Activated CD8-positive, alpha-beta memory T cell treated with anti-CD3 and anti-CD28 coated beads for 36 hours (primary cell): ENCODE measurements around the gene PDX1. TPM values are rescaled to one million over a fixed set of nuclear protein-coding genes. Genes with fewer than 3 reads are reported as not detected.
"Not testable (repeated sequence)": the region's sequence is repeated elsewhere in the genome, so short reads cannot be mapped to it uniquely, and the experiment has no call there.

Source experiments
- CTCF ChIA-PET: fragments of 350-600 bp; sonication (Branson Sonifier 250); formaldehyde crosslinking; loops from one replicate; lab custom pipeline; 2021; ENCODE audit warnings: antibody characterized with exemption; lab: Charles Lee
- POLR2A ChIA-PET: fragments of 350-600 bp; sonication (Branson Sonifier 250); formaldehyde crosslinking; loops from one replicate; lab custom pipeline; 2021; ENCODE audit warnings: antibody characterized with exemption; lab: Charles Lee
- total RNA-seq, 2 experiments: library from RNA; stranded (reverse); gene quantifications; one replicate each; pipeline ENCODE4 v1.2.3, GENCODE V29; 2021

Gene PDX1
- total RNA-seq, 2 experiments from 2014 or later = not detected

DNA sequence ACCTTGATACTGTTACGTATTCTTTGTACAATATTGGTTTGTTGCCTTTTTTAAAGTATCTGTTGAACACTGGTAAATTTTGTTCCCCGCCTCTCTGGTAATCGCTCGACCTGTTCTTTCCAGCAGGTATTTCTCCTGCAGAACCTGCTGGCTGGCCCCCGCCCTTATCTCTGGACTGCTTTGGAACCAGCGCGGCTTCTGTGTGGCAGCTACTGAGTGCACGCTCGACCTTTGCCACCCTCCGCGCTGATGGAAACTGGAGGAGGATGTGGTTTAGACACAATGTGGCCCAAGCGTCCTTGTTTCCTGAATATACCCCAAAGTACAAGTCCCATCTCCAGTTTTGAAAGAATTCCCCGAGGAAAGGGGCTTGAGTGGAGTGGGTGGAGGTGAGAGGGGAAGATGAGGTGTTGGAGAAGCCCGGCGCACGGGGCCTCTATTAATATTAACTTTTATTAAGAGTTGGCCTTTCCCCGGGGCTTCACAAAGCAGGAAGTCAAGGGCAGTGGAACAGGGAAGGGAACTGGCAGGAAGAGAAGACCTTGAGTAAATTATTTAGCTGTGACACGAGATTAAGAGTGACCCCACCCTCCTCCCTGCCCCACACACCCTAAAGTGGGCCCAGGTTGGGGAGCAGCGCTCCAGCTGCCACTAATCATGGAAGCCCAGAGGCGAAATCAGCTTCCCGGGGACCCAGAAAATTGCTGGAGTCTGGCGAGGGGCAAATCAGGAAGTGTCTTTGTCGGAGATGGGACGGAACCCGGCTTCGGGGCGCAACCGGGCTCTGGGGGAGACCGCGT is 33.3 kb downstream of the PDX1 start:
- ChIA-PET POLR2A (no interaction called here), CTCF (interaction anchor here (0.6 to 2.9 kb wide), 16 partner anchors 12 to 236 kb away, joined by 3 to 15 read pairs (median 4); partner anchors contain the start of gene PDX1)

DNA sequence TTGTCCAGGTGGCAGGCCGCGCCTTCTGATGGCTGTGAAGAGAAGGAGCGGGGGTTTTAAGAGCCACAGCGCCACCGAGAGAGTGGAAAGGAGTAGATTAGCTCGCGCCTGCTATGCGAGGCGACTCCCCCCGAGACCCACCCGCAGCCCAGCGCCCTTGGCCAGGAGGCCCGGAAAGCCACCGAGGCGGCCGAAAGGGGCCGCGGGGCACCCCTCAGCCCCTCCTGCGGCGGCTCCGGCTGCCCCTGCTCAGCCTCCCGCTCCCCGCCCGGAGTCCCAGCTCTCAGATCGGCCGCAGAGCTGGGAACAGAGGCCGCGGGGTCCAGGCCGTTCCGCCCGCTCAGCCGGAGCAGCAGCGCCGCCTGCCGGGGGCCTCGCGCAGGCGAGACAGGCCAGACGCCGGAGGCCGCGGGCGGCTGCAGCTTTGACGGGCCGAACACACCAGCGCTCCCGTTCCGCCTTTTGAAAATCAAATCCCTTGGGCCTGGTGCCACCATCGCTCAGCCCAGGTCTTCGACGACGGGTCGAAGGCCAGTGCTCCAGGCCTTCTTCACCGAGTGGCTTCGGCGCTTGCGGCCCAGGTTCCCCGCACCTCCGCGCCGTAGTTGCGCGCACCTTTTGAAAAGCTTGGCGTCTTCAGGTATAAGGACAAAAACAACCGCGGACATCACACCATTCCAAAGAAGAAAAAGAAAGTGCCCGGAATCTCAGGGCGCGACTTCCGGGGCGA is 34.0 kb downstream of the PDX1 start:
- CTCF ChIA-PET = interaction anchor here (0.6 to 2.9 kb wide), 20 partner anchors 12 to 711 kb away, joined by 3 to 15 read pairs (median 4); partner anchors contain the start of gene PDX1
- POLR2A ChIA-PET = no interaction called here

DNA sequence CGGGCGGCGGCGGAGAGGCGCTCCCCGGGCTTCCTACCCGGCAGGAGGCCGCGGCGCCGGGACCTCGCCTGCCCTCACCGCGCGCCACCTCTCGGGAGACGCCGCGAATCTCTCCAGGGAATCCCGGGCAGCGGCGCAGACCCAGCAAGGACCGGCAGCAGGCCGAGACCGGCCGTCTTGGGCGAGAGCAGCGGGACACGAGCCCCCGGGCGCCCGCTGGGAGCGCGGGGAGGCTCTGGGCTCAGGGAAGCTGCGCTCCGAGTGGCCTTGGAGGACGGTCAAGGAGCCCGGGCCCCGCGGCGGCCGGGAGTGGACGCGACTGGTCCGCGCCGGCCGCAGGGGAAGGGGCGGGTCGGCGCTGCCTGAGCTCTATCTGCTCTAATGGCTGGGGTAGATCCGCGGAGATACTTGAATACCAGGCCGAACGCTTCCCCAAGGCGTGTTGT is 34.6 kb downstream of the PDX1 start:
- ChIA-PET POLR2A (no interaction called here), CTCF (interaction anchor here (0.7 to 2.9 kb wide), 17 partner anchors 13 to 712 kb away, joined by 3 to 15 read pairs (median 4); partner anchors contain the start of gene PDX1)

DNA sequence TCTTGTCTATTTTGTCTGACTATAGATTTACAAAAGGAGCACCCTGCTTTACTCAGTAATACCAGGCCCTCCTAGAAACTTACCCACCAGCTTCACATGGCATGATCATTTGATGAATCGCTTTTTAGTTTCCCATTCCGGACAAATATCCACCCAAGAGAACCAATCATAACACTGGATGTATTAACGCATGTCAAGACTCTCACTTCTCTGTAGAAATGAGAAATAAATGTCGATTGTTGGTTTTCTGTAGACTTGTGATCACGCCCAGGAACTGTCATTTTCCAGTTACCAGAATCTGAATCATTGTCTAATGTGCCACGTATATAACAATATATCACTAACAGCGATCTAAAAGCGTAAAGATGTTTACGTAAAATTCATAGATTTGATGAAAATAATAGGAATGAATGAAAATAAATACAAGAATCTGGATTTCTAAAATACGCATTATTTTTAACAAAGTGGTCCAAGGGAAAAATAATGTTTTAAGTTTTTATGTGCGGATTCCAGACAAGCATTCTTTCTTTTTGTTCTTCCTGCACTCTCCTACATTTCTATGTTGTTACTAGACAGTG is 35.3 kb downstream of the PDX1 start:
- POLR2A ChIA-PET = no interaction called here

DNA sequence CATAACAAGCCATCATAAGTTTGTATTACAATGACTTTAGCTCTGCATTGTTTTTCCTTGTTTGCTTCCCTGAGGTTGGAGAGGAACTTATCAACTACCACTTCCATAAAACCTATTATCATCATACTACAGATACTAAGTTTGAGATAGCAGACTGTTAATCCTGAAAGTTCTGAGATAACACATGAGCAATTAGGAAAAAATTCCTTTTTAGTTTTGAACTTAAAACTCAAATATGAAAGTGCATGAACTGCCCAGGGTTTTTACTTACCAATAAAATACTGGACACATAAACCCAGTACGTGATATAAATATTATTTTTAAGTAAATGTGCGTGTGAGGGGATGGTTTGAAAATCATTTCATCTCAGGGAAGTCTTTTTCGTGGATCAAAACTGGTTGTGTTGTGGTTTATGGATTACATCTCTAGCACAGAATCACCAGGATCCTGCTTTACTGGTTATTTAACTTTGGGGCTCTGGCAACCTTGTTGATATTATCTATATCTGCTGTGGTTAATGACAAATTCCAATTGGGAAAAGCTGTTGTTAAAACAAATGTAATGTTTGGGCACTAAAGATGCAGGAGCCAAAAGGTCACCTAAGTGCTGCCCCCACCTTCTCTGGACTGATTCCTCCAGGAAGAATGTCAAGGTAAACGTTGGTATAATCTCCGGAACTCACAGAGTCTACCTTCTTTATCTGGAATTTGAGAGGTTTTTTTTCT is 36.9 kb downstream of the PDX1 start:
- ChIA-PET CTCF (interaction anchor here (0.7 to 1.0 kb wide), 2 partner anchors 19 to 27 kb away, joined by 3 read pairs; no protein-coding TSS in a partner anchor), POLR2A (no interaction called here)

More for the DNA sequence above, 35.3 kb downstream of the PDX1 start:
- CTCF ChIA-PET = interaction anchor here (1.0 to 2.9 kb wide), 6 partner anchors 15 to 129 kb away, joined by 3 to 15 read pairs (median 4); no protein-coding TSS in a partner anchor

DNA sequence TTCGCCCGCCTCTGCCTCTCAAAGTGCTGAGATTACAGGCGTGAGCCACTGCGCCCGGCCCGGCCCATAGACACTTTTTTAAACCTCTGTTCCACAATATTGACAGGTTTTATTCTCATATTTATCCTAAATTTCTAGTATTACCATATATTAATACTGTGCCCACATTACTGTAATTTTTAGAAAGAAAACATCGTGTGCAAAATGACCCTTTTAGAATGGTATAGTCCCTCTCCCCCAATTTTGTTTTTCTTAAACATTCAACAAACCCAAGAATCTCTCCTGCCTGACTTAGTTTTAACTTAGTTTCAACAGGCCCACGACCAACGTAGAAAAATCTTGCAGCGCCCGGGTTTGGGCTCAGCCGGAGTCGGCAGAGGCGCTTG is 40.2 kb downstream of the PDX1 start:
- POLR2A ChIA-PET = no interaction called here
- CTCF ChIA-PET = interaction anchor here (2.5 kb wide), 1 partner anchor 130 kb away, joined by 6 read pairs; no protein-coding TSS in a partner anchor

DNA sequence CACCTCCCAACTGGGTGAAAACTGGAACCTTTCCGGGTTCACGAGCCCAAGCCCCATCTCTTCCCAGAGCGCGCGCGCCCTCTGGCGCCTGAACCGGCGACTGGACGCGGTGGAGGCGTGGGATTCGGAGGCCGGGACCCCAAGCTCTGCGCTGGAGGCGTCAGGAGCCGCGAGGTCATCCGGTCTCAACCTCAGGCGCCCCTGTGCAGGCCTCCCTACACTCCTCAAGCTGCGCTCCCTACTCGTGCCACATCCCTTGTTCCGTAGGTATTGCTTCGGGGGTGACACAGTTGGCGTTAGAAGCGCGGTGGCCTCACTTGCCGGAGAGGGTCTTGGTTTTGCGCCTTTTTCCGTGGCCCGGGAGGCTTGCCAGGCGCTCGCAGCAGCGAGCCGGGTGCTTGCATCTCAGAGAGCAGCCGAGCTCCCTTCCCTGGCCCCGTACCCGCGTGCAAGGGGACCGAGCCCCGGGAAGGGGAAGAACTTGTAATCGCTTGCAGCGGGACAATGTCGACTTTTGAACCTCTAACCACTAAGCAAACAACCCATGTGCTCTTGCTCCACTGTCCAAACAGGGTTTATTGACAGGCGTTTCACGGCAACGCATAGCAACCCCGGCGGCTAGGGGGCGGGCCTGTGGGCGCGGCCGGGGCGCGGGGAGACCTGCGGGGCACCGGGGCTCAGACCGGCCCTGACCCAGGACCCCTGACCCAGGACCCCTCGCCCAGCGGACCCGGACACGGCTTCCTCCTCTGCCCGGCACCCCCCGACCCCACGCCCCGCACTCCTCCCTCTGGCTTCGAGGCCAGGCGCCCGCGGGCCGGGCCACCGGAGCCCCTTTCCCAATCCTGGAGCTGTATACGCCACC is 40.8 kb downstream of the PDX1 start:
- ChIA-PET CTCF (interaction anchor here (2.5 kb wide), 1 partner anchor 130 kb away, joined by 6 read pairs; no protein-coding TSS in a partner anchor), POLR2A (no interaction called here)

DNA sequence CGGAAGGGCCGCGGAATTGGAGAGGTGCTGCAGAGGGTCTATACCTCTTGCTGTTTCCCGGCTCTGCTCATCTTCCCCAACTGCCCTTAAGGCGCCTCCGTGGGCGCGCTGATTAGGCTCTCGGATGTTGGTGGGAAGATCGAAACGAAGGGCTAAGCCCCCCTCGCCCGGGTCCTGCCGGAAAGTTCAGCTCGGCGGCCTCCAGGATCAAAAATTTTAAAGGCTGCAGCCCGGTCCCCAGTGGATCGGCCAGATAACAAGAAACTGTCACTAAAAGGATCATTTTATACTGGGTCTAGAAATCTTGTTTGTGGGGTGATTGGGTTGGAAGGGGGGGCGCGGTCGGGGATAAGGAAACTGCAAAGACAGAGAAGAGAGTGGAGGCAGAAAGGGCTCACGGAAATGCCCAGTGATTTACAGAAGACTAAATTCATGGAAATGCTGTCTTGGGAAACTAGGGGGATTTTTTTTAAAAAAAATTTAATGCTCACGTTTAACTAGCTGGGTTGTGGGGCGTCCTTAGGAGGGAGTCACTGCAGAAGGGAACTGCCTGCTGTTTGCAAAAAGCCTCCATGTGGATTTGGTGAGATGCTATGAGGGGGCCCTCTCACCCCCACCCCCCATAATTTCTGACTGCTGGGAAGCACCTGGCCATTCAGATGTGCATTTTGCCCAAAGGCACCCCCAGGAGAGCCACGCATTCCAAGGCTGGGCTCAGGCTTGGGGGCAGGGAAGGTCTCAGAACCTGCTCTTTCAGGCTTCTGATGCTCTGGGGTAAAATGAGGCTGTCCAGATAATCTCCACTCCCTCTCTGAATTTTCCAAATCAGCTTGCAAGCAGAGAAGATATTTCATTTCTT is 41.7 kb downstream of the PDX1 start:
- ChIA-PET CTCF (interaction anchor here (1.0 to 2.5 kb wide), 2 partner anchors 23 to 131 kb away, joined by 3 to 6 read pairs; no protein-coding TSS in a partner anchor), POLR2A (no interaction called here)

DNA sequence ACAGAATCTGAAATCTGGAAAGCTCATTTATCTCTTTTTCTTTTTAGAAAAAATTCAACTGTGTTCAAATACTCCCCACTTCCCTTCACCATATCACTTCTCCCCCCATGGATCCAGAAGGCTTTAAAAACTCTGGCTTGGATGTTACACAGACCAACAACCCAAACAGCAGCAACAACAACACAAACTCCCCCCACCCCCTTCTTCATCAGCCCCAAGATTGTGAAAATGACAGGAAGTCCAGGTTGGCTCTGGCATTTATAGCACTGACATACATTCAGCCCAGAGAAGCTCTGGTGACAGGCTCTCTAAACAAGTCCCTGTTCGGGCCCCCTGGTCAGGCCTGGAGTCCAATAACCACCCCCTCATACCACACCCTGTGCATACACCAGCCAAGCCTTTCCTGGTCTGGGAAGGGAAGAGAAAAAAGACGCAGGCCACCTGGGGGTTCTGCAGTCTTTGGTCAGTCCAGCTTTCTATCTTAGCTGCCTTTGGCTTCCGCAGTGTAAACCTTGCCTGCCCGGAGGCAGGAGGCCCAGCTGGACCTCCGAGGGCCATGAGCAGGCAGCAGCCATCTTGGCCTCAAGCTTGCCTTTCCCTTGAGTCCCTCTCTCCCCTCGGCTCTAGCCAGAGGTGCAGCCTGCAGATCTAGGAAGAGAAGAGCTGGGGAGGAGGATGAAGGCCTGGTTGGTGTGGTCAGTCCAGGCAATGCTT is 42.5 kb downstream of the PDX1 start:
- ChIA-PET POLR2A (no interaction called here), CTCF (interaction anchor here (1.0 to 2.5 kb wide), 2 partner anchors 22 to 132 kb away, joined by 3 to 6 read pairs; no protein-coding TSS in a partner anchor)

DNA sequence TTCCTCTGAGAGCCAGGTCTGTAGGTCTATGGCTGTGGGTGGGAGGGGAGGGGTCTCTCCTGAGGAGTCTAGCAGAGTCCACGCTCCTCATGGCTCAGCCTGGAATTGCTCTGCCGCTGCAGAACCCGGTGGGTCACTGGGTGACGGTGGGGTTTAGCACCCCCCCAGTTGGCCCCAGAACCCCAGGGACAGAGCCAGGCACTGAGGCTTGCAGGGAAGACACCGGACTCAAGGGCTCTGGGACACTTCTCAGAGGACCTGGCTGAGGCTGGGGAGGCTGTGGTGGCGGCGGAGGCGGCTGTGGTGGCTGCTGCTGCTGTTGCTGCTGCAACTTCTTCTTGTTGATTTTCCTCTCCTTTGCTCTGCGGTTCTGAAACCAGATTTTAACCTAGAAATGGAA is 43.2 kb downstream of the PDX1 start:
- CTCF ChIA-PET = no interaction called here
- POLR2A ChIA-PET = no interaction called here

DNA sequence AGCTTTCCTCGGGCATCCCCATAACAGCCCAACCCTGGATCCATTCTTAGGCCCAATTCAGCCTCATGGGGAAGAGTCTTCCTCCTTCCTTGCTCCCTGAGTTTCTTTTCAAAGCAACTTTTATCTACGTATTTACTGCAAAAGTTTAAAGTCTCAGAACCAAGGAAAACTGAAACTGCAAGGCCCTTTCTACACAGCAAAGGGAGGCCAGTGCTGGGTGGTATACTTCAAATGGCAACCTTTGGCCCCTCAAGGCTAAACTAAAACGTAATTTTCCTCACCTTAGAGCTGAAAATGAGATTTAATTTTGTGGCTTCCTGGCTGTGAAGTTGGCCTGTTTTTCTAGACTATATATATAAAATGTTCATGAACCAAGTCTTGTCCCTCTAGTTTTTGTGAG is 43.7 kb downstream of the PDX1 start:
- CTCF ChIA-PET = no interaction called here
- POLR2A ChIA-PET = no interaction called here

DNA sequence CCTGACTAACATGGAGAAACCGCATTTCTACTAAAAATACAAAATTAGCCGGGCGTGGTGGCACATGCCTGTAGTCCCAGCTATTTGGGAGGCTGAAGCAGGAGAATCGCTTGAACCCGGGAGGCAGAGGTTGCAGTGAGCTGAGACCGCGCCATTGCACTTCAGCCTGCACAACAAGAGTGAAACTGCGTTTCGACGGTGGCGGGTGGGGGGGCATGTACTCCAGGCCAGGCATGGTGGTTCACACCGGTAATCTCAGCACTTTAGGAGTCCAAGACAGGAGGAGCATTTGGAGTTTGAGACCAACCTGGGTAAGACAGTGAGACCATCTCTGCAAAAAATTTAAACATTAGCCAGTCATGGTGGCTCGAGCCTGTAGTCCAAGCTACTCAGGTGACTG is 44.4 kb downstream of the PDX1 start:
- POLR2A ChIA-PET = not testable (repeated sequence)
- CTCF ChIA-PET = interaction anchor here (0.6 to 0.9 kb wide), 3 partner anchors 127 to 569 kb away, joined by 3 to 6 read pairs (median 3); no protein-coding TSS in a partner anchor

DNA sequence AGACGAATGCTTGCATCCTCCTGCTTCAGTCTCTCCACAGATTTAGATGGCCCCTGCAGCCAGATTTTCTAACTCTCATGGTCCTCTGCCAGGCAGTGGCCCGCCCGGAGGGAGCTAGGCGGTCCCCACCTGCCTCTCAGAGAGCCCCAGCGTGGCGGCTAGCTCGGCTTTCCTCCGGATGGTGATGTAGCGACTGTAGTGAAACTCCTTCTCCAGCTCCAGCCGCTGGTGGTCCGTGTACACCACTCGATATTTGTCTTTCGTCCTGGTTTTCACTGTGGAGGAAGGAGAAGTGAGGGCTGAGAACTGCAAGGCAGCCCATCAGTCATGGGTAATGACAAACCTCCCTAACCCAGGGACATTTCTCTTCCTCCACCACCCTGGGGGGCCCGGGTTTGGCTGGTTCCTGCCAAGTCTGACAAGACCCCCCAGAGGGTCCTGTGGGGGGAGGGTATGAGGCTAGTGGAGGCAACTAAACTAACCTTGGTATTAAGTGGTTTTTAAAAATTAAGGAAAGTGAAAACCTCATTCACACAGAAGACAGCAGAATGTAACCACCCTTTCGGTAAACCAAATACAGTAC is 45.0 kb downstream of the PDX1 start:
- CTCF ChIA-PET = interaction anchor here (0.6 to 0.9 kb wide), 3 partner anchors 128 to 569 kb away, joined by 3 to 6 read pairs (median 3); no protein-coding TSS in a partner anchor
- POLR2A ChIA-PET = no interaction called here

DNA sequence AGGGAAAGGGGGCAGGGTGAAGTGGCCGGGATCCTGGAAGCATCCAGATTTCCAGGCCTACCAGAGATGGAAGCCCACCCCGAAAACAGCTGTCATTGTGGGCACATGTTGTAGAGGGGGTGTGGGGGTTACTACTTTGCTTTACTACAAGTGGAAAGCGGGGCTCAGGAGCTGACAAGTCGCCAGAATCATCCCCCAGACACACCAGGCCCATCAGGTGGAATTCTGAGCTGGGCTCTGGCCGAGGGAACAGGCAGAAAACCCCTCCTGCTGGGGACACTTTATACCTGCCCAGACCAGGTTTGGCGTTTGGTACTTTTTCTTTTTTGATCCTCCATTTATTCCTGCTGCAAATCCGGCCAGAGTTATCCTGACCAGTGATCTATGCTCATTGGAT is 45.5 kb downstream of the PDX1 start:
- POLR2A ChIA-PET = no interaction called here
- CTCF ChIA-PET = interaction anchor here (1.1 kb wide), 1 partner anchor 19 kb away, joined by 5 read pairs; no protein-coding TSS in a partner anchor

DNA sequence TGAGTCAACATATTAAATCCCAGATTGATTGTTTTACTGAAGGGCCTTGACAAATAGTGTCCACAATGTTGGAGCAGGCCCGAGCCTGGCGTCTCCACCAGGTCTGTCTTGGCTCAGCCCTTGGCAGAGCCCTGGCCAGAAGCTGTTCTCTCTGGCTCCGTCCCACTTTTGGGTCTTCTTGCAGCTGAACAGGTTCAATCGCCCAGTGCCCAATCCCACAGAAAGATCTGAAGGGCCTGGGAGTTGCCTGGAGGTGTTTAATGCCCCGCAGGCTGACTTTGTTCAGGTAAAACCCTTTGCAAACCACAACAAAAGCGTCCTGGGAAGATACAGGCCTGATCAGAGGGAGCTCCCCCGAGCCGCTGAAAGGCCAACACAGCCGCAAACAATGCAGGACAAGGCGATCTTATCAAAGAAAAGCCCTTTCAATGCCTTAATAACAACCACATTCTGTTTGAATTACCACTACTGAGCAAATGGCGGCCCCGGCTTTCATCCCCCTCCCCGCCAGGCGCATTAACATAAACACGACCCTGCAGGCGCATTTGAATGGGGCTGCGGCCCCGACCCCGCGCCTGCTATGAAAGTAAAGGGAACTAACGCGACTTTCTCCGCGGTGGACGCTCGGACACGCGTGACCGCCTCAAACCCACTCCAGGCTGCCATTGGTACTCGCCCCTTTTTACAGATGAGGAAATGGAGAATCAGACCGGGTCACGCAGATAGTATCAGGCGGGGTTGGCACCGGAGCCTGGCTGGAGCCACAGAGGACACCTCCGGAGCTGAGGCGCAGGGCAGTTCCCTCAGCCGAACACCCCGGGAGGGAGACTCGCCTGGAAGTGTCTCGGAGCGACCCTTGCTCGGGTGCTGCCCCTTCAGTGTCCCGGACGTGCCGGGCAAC is 46.2 kb downstream of the PDX1 start:
- CTCF ChIA-PET = interaction anchor here (1.1 kb wide), 1 partner anchor 18 kb away, joined by 5 read pairs; no protein-coding TSS in a partner anchor

More for the DNA sequence above, 46.2 kb downstream of the PDX1 start:
- POLR2A ChIA-PET = no interaction called here
